ENCODE measurements around the gene SLC49A3. TPM values are rescaled to one million over a fixed set of nuclear protein-coding genes. Genes with fewer than 3 reads are reported as not detected.

The SLC49A3 gene
- total and polyA plus RNA-seq, 2 of the 13 experiments (the other 11 are each of a cell fraction or from before 2014, with no cell fraction given): 0.07 to 0.17 TPM

DNA sequence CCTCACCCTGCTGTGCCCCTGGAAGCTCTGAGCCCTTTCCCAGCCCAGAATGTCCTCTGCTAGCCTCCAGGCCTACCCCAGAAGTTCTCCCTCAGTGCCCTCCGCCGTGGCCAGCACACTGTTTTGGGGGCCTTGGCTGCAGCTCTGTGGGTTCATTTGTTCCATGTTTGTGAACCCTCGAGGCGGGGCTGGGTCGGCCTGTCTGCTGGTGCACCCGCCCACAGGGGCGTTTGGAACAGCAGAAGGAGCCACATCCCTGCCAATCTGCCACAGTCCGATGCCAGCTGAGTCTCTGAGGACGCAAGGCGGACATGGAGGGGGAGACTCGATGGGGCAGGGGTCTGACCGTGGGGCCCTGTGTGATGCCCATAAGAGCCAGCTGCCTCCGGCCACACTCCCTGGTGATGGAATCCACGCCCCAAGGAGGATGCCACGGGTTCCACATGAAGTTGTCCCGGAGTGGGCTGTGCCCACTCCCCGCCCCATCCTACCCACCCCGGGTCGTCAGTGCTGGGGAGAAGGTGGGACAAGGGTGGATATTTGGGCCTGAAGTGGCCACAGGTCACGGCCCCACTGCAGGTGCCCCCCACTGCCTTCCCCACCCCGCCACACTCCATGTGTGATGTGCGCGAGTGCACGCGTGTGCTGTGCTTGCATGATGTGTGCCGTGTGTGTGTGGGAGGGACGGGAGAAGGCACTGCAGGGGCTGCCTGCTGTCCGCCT is 22.0 kb downstream of the SLC49A3 start:
- ChIA-PET CTCF (ENCODE audit: low intra/inter-chr PET ratio, low total read pairs) (no interaction called here), POLR2A (interaction anchor here (1.5 kb wide), 1 partner anchor 20 kb away, joined by 3 read pairs; no protein-coding TSS in a partner anchor)
- Histone ChIP-seq H4K20me1 (ENCODE audit: insufficient read depth, low read length) (no peaks in the 10 kb centered on the region), H3K4me3 (replicated peaks in 1 of 3; ENCODE audit: insufficient read depth in 1 of 3, low read depth in 2 of 3, low read length in 3 of 3) (no peak overlapping the region; a peak in 1 of 6 replicates), H2AFZ (ENCODE audit: low read length) (no peak overlapping the region), H3K27me3 (ENCODE audit: control insufficient read depth in 1 of 2, insufficient read depth in 2 of 2, low read length in 2 of 2) (peaks cover 3 to 33% of the 10 kb centered on the region in 2 experiments; a peak in 4 of 5 replicates), H3K4me1 (ENCODE audit: insufficient read depth, low read length) (peaks cover 27% of the 10 kb centered on the region), H3K9ac (ENCODE audit: insufficient read depth, low read depth, low read length) (no peak overlapping the region), H3K36me3 (replicated peaks in 1 of 2; ENCODE audit: control insufficient read depth in 1 of 2, insufficient read depth in 2 of 2, low read length in 2 of 2) (peaks cover 3 to 7% of the 10 kb centered on the region in 2 experiments; a peak in 4 of 5 replicates), H3K27ac (ENCODE audit: extremely low read length, insufficient read depth, low read length) (no peak overlapping the region), H3K79me2 (ENCODE audit: insufficient read depth, low read length) (no peaks in the 10 kb centered on the region), H3K4me2 (ENCODE audit: low read depth, low read length) (peak overlapping the region; percentile 55; the same call in 1 of the 2 replicates), H3K9me3 (ENCODE audit: low read length) (no peaks in the 10 kb centered on the region)
- BruUV-seq (replicated peaks): no TSS peak
- DNase-seq (ENCODE audit: low spot score) (no peak), FAIRE-seq (no peak), ATAC-seq (peak; percentile 4)
- 54% methylated on average over 11 of the region's 28 CpGs for WGBS (ENCODE audit: low lambda C conversion rate)
- in situ Hi-C loops (cut with HindIII; ENCODE audit: extremely low pct_ligation_motif_present, low pct_unique_long_range_greater_than_20kb) (no loop called here), intact Hi-C loops (cut with micrococcal nuclease; ENCODE audit: unreplicated experiment) (no loop called here)
- TF ChIP-seq, protein P1, sequence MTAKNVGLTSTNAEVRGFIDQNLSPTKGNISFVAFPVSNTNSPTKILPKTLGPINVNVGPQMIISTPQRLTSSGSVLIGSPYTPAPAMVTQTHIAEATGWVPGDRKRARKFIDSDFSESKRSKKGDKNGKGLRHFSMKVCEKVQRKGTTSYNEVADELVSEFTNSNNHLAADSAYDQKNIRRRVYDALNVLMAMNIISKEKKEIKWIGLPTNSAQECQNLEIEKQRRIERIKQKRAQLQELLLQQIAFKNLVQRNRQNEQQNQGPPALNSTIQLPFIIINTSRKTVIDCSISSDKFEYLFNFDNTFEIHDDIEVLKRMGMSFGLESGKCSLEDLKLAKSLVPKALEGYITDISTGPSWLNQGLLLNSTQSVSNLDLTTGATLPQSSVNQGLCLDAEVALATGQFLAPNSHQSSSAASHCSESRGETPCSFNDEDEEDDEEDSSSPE (CRISPR knock-in tag; IDR thresholded peaks at IDR 0.05): no peak
- TF ChIP-seq ATF7-NPFF (CRISPR knock-in tag; IDR thresholded peaks at IDR 0.05; ENCODE audit: low read depth) (no peak), HCFC1 (IDR thresholded peaks at IDR 0.05; ENCODE audit: low read depth, low read length) (no peak), ARID4A (CRISPR knock-in tag; IDR thresholded peaks at IDR 0.05; ENCODE audit: borderline replicate concordance) (no peak), MTA3 (CRISPR knock-in tag; IDR thresholded peaks at IDR 0.05) (no peak), ZBTB10 (CRISPR knock-in tag; IDR thresholded peaks at IDR 0.05; ENCODE audit: borderline replicate concordance) (no peak), RFX3 (CRISPR knock-in tag; IDR thresholded peaks at IDR 0.05) (no peak), PAF1 (CRISPR knock-in tag; IDR thresholded peaks at IDR 0.05) (no peak), ZBTB7B (CRISPR knock-in tag; IDR thresholded peaks at IDR 0.05) (no peak), ZNF160 (CRISPR knock-in tag; IDR thresholded peaks at IDR 0.05) (no peak), BORCS8-MEF2B (CRISPR knock-in tag; IDR thresholded peaks at IDR 0.05) (no peak), CCDC6 (CRISPR knock-in tag; IDR thresholded peaks at IDR 0.05) (no peak), IRX3 (CRISPR knock-in tag; IDR thresholded peaks at IDR 0.05; ENCODE audit: borderline replicate concordance, low read depth) (no peak), ZNF615 (CRISPR knock-in tag; IDR thresholded peaks at IDR 0.05; ENCODE audit: borderline replicate concordance) (no peak)
- TF ChIP-seq, protein P2, sequence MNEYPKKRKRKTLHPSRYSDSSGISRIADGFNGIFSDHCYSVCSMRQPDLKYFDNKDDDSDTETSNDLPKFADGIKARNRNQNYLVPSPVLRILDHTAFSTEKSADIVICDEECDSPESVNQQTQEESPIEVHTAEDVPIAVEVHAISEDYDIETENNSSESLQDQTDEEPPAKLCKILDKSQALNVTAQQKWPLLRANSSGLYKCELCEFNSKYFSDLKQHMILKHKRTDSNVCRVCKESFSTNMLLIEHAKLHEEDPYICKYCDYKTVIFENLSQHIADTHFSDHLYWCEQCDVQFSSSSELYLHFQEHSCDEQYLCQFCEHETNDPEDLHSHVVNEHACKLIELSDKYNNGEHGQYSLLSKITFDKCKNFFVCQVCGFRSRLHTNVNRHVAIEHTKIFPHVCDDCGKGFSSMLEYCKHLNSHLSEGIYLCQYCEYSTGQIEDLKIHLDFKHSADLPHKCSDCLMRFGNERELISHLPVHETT (CRISPR knock-in tag; conservative IDR thresholded peaks at IDR 0.05): no peak
